ENCODE measurements around the gene MAGI2. TPM values are rescaled to one million over a fixed set of nuclear protein-coding genes. Genes with fewer than 3 reads are reported as not detected.

MAGI2 gene
- total RNA-seq, 4 donors from 2014 or later: 7.8 to 44.7 (median 21.1) TPM

DNA sequence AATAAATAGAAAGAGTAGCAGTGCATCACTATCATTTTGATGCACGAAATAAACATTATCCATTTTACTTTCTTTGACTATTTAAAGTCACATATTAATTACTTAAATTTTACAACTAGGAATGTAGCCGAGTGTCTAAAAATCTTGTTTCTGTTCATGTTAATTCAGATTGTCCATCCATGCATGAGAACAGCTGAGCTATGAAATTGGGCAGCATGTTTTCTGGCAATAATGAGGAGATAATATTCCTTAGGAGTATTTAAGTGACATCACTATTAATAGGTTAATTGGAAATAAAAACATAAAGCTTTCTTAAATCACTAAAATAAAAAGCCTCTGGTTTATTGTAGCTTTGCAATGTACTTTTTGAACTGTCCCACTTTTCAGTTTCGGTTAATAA lies 1361.1 kb downstream of the MAGI2 start:
- no peak for ATAC-seq
- no peak for TF ChIP-seq POLR2AphosphoS5 (IDR thresholded peaks at IDR 0.05)
- TF ChIP-seq EP300 (IDR thresholded peaks at IDR 0.05): no peak
- no peak for TF ChIP-seq CTCF (IDR thresholded peaks at IDR 0.05)
- TF ChIP-seq POLR2A (IDR thresholded peaks at IDR 0.05): no peak
- 89 to 93% methylated on average over 3 of the region's 3 CpGs for WGBS, 2 donors (ENCODE audit: low coverage in 1 of 2)
- Histone ChIP-seq H3K27ac (no peak overlapping the region), H3K4me1 (no peaks in the 10 kb centered on the region), H3K36me3 (no peaks in the 10 kb centered on the region), H3K4me3 (no peak overlapping the region), H3K9me3 (no peaks in the 10 kb centered on the region), H3K27me3 (no peaks in the 10 kb centered on the region)

- Histone ChIP-seq H3K4me3 (no peak overlapping the region), H3K4me1 (no peaks in the 10 kb centered on the region), H3K27me3 (no peaks in the 10 kb centered on the region), H3K9me3 (no peaks in the 10 kb centered on the region), H3K36me3 (no peaks in the 10 kb centered on the region), H3K27ac (no peak overlapping the region)
- no peak for TF ChIP-seq CTCF (IDR thresholded peaks at IDR 0.05)
- no peak for TF ChIP-seq POLR2AphosphoS5 (IDR thresholded peaks at IDR 0.05)
- no peak for TF ChIP-seq POLR2A (IDR thresholded peaks at IDR 0.05)
- no peak for TF ChIP-seq EP300 (IDR thresholded peaks at IDR 0.05)
- ATAC-seq: no peak
Observed at GRCh38 chr7:78090616-78091015, 1362.9 kb downstream of the MAGI2 start.

- Histone ChIP-seq H3K36me3 (no peaks in the 10 kb centered on the region), H3K27ac (no peak overlapping the region), H3K4me3 (no peak overlapping the region), H3K9me3 (no peaks in the 10 kb centered on the region), H3K27me3 (no peaks in the 10 kb centered on the region), H3K4me1 (no peaks in the 10 kb centered on the region)
- ATAC-seq: no peak
- 64 to 69% methylated on average over 5 to 6 of the region's 6 CpGs for WGBS, 2 donors (ENCODE audit: low coverage in 1 of 2)
- TF ChIP-seq POLR2A (IDR thresholded peaks at IDR 0.05) (no peak), POLR2AphosphoS5 (IDR thresholded peaks at IDR 0.05) (no peak), EP300 (IDR thresholded peaks at IDR 0.05) (no peak), CTCF (IDR thresholded peaks at IDR 0.05) (no peak)
Observed at GRCh38 chr7:78083476-78084120, 1369.9 kb downstream of the MAGI2 start.

DNA sequence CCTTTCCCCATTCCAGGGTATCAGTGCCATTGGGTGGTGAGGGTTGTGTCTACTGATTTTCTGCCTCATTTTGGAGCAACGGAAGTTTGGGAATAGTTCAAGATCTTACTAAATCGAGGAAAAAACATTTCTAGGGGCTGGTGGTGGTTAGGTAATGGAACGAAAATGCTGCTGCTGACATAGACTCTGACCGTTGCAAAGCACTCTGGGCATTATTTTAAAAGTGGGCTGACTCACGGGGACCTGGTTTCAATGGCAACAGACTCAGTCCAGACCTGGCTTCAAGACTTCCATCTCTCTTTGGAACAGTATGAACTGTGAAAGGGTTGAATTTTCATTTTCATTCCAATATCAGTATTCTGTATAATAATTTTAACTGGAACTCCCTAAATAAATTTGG lies 1370.9 kb downstream of the MAGI2 start:
- H3K27ac ChIP-seq: no peak overlapping the region
- no peaks in the 10 kb centered on the region for H3K9me3 ChIP-seq
- ATAC-seq: no peak
- H3K4me3 ChIP-seq: no peak overlapping the region
- no peaks in the 10 kb centered on the region for H3K36me3 ChIP-seq
- no peak for TF ChIP-seq EP300 (IDR thresholded peaks at IDR 0.05)
- 91 to 94% methylated on average over 2 to 5 of the region's 5 CpGs for WGBS, 2 donors (ENCODE audit: low coverage in 1 of 2)
- no peaks in the 10 kb centered on the region for H3K4me1 ChIP-seq
- H3K27me3 ChIP-seq: no peaks in the 10 kb centered on the region

DNA sequence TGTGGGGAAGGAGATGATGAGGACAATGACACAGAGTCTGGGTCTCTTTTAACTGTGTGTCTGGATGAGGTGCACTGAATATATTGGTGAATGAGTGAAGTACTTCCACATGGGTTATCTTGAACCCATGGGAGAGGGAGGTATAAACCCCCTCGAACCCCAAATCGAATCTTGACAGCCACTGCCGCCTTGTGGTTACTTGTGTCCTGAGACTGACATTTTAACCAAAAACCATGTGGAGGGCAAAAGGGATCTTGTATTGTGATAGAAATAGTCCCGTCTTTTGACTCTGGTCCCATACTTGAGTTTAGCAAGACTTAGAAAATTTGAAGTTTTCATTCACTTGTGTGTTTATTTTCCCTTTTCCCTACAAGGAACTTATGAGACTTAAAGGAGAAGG lies 1371.6 kb downstream of the MAGI2 start:
- Histone ChIP-seq H3K27ac (no peak overlapping the region), H3K9me3 (no peaks in the 10 kb centered on the region), H3K4me1 (no peaks in the 10 kb centered on the region), H3K27me3 (no peaks in the 10 kb centered on the region), H3K36me3 (no peaks in the 10 kb centered on the region), H3K4me3 (no peak overlapping the region)
- WGBS, 2 donors (ENCODE audit: low coverage in 1 of 2): 89 to 96% methylated on average over 3 to 4 of the region's 4 CpGs
- no peak for ATAC-seq
- no peak for TF ChIP-seq POLR2A (IDR thresholded peaks at IDR 0.05)
- TF ChIP-seq CTCF (IDR thresholded peaks at IDR 0.05): no peak
- no peak for TF ChIP-seq EP300 (IDR thresholded peaks at IDR 0.05)
- no peak for TF ChIP-seq POLR2AphosphoS5 (IDR thresholded peaks at IDR 0.05)
